GM21515 (cell line): Measurements from ENCODE around the gene ADAMTS6.

Experiments used
- ATAC-seq: cut with Tn5 transposase; IDR thresholded peaks from one replicate; pipeline ENCODE4 v1.9.1; 2021; ENCODE audit not compliant: unreplicated experiment

ADAMTS6 gene

DNA sequence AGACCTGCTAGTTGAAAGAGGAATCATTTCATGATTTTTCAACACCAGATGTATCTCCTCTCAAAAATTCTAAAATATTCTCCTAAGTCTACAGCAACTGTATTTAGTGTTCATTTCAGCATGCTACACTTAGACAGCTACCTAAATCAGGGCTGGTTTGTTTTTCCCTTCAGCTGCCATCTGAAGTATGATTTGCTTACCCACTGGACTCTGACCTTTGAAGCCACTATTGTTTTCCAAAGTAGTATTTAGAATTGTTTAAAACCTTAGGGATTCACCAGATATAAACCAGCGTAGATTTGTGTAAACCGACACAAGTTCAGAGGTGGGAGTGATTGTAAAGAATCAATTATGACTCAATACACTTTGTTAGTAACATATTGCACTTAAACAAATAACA, 193.1 kb downstream of the ADAMTS6 start:
- no peak for ATAC-seq

- no peak for ATAC-seq
Measured at GRCh38 chr5:65279603-65280002, 202.1 kb downstream of the ADAMTS6 start.

- ATAC-seq: no peak
Measured at GRCh38 chr5:65276178-65276890, 205.4 kb downstream of the ADAMTS6 start.

DNA sequence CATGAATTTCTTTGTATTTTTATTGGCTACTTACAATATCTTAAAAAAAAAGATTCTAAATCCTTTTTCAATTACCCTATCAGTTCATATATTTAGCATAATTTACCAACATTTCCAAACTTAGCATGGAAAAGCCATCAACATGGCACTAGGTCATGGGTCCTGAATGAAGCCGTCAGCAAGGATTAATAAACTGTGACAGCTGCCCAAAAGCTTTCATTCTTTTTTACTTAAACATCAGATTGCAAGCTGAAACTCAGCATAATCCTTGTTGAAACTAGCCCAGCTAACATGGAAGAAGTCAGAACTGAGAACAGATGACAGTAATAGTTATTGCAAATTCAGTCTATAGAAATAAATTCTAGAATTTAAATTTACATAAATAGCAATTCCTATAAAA, 209.8 kb downstream of the ADAMTS6 start:
- ATAC-seq: no peak

- no peak for ATAC-seq
Measured at GRCh38 chr5:65268525-65268924, 213.2 kb downstream of the ADAMTS6 start.

- no peak for ATAC-seq
Measured at GRCh38 chr5:65264420-65264819, 217.3 kb downstream of the ADAMTS6 start.

DNA sequence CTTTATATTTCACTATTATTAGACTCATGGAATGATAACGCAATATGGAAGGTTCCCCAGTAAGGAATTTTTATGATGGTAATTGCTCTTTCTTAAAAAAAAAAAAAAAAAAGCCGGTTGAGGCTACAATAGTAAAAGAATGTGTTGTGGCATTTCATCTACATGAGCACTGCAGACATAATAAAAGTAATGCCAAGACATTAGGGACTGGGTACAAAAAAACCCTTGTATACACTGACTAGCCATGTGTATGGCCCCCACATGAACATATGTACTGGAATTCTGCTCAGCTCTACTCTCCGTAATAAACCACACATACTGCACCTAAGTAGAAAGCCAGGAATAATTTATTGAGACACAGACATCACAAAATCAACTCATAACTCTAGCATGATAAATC, 218.4 kb downstream of the ADAMTS6 start:
- no peak for ATAC-seq

GRCh38 chr5:65262649-65263059, 219.1 kb downstream of the ADAMTS6 start:
- ATAC-seq: no peak

GRCh38 chr5:65262096-65262495, 219.6 kb downstream of the ADAMTS6 start:
- ATAC-seq: no peak

DNA sequence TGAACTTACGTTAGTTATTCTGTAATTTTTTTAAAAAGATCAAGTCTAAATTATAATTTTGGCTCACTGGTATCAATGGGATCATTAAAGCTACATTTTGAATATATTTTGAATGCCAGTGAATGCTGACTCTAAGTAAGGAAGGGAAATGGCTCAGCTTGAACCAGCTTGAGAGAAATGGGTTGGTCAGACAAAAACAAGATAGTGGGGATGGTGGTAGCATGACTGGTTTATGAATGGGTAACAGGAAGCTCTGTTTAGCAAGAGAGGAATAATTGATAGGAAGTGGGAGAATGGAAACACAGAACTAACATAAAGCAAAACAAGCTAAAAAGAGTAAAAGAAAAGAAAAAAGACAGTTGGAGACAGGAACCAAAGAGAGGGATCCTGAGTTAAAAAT, 220.2 kb downstream of the ADAMTS6 start:
- ATAC-seq: no peak

GRCh38 chr5:65255294-65255693, 226.4 kb downstream of the ADAMTS6 start:
- ATAC-seq: no peak

DNA sequence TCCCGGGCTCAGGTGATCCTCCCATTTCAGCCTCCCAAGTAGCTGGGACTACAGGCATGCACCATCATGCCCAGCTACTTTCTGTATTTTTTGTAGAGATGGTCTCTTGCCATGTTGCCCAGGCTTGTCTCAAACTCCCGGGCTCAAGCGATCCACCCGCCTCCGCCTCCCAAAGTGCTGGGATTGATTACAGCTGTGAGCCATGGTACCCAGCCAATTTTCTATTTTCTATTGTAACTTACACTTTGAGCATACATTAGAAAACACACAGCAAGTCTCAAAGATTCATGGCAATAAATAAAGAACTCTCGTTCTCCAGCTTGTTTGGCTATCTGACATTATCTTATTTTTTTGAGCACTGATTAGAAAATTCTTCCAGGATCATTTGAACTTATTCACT, 228.7 kb downstream of the ADAMTS6 start:
- no peak for ATAC-seq

DNA sequence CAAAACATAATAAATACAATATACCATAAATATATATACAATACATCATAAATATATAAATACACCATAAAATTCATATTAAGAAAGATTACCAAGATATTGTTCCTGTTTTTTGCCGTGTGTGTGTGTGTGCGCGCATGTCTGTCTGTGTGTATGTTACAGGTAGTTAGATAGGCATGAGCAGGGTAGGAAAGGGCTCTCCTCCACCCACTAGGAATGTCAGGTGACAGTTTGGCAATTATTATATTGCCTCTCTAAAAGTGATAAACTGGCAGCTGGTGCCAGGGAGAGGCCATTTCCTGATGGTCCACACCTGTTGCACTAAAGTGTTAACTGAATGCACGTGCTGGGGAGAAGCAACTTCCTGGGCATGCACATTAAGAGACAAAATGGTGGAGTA, 232.8 kb downstream of the ADAMTS6 start:
- no peak for ATAC-seq

DNA sequence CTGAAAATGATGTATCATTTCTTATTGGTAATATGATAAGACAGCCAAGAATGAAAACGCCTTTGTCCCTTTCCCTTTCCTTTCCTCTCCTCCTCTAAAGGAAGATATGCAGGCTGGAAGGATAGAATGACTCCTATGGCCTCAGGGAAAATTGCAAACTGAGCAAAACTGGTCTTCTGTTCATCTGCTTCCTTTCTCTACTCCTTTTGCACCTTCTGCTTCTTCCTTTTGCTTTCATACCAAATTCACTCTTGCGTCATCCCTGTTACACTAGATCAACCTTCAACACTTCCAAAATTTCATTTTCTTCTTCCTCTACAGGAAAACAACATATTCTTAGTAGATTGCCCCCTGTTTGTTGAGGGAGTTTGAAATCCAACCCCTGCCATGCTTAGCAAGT, 234.1 kb downstream of the ADAMTS6 start:
- no peak for ATAC-seq

DNA sequence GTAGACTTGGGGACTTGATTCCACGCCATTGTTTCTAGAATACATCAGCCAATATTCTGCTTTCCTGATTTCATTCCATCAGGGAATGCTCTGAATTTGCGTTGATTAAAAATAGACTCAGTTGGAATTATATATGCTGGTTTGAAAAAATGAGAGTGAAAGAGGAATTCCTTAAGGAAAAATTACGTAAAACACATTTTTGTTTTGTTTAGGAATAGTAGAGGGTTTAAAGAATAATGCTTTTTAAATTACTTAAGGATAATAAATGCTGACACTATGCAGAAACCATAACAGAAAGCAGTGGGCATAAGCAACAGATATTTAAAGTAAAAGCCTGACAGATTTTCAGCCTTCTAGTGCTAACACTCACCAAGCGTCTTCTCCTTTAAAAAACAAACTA, 235.0 kb downstream of the ADAMTS6 start:
- ATAC-seq: no peak

GRCh38 chr5:65244031-65244430, 237.7 kb downstream of the ADAMTS6 start:
- no peak for ATAC-seq

DNA sequence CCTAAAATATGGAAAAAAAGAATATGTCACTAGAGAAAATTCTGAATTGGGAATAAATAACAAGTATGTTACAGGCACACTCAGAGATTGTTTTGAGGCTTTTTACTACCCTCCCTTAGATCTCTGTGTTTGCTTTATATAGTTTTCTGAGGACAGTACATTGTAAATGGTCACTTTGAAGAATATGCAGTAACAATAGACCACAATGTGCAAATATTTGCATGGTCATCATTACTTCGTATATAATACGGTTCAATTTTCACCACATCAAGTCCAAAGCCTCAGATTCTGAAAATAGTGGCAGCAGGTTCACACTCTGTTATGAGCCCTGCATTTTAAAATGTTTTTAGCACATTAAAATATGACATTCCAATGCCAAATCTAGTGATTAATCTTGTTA, 238.6 kb downstream of the ADAMTS6 start:
- ATAC-seq: no peak

- no peak for ATAC-seq
Measured at GRCh38 chr5:65229841-65230240, 251.9 kb downstream of the ADAMTS6 start.

GRCh38 chr5:65213921-65214525, 267.7 kb downstream of the ADAMTS6 start:
- no peak for ATAC-seq

GRCh38 chr5:65209341-65209740, 272.4 kb downstream of the ADAMTS6 start:
- ATAC-seq: no peak

DNA sequence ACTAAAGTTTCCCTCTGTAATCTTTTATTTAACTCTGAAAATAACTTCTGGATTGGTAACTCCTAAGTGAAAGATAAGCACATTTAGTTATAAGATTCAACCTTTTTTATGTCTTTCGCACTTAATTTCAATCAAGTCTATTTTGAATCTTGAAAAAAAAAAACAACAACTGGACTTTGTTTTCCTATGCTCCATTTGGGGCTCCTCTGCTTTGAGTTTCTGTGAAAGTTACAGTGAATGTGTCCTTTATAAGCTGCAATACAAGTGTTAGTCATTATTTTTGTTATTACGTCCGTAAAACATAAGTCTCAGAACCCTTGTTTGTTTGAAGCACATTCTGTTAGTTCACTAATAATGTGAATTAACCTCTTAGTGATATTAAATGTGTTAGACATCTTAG, 276.8 kb downstream of the ADAMTS6 start:
- ATAC-seq: no peak

DNA sequence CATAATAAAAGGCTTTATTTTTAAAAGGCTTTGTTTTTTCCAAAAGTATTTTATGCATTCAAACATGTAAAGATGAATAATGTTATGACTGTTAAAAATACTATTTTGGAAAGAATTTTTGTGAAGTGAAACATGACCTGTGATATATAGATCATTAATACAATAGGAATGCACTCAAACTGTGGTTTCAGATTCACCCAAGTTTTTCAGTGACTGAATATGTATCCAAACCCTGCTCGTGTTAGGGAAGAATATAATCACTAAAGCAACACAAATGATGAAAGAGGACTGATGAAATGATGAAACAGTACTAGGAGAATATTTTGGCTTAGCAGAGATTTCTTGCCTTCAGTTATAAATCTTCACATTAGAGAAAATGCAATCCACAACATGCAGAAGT, 278.0 kb downstream of the ADAMTS6 start:
- no peak for ATAC-seq
